ENCODE measurements around the gene RPS17. TPM values are rescaled to one million over a fixed set of nuclear protein-coding genes. Genes with fewer than 3 reads are reported as not detected.

The RPS17 gene
- total and polyA plus RNA-seq, 2 of the 4 experiments (the other 2 are of a cell fraction) = 2,617 to 4,201 TPM

DNA sequence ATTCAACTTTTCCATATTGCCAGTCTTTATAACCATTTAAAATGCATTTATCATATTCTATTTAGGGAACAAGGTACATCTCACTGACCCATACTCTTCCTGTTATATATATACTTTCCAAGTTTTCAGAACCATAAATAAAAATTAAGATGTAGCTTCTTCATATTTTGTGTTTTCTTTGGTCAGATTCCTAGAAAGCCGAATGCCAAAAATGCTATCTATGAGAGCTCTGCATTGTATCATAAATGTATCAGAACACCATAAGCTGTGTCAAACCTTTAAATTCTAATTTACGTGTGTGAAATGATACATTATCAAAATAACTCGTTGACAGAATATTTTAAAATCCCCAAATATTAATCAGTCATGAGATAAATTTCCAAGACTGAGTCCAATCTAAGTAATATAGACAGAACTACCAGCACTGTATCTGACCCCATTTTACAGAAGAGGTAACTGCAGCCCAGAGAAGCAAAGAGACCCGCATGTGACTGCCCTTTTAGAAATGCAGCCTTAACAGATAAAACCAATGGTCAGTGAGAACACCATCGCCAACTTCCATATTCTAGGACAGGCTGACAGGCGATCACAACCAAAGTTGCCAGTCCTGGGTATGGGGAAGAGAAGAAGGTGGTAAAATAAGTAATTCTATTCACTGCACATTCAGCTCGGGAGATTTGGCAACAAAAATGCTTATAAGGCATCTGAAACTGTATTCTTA is 16.2 kb upstream of the RPS17 start:
- no peak overlapping the region for H3K14ac ChIP-seq (replicated peaks; ENCODE audit: low read depth, low read length)
- H2BK120ac ChIP-seq (ENCODE audit: low read depth, low read length) = no peak overlapping the region
- ATAC-seq (ENCODE audit: low read depth) (no peak), DNase-seq (no peak)
- H3K4me2 ChIP-seq (ENCODE audit: low read depth, low read length) = no peak overlapping the region
- no peak overlapping the region for H2BK15ac ChIP-seq (ENCODE audit: low read depth, low read length)
- no peak overlapping the region for H3K4ac ChIP-seq (ENCODE audit: low read depth, low read length)
- H3K4me3 ChIP-seq (ENCODE audit: insufficient read depth, low read depth, low read length) = no peak overlapping the region
- in situ Hi-C loops (cut with MboI; ENCODE audit: low sequenced_read_pairs) = no loop called here
- no peaks in the 10 kb centered on the region for H4K20me1 ChIP-seq (ENCODE audit: insufficient read depth, low read length)
- H4K5ac ChIP-seq (ENCODE audit: low read depth, low read length) = no peak overlapping the region
- H3K23ac ChIP-seq (ENCODE audit: low read depth, low read length) = no peak overlapping the region
- no peak overlapping the region for H3K9ac ChIP-seq (ENCODE audit: low read depth, low read length)
- TF ChIP-seq MAZ (IDR thresholded peaks at IDR 0.05; ENCODE audit: borderline replicate concordance, low read depth, low read length) (no peak), RCOR1 (IDR thresholded peaks at IDR 0.05; ENCODE audit: insufficient replicate concordance, low read length) (no peak), FOS (IDR thresholded peaks at IDR 0.05; ENCODE audit: low read depth, low read length) (no peak), USF2 (IDR thresholded peaks at IDR 0.05; ENCODE audit: low read depth, low read length) (no peak), CEBPB (IDR thresholded peaks at IDR 0.05; ENCODE audit: low read depth, low read length) (no peak), SMC3 (IDR thresholded peaks at IDR 0.05; ENCODE audit: low read depth, low read length) (no peak), NFE2L2 (IDR thresholded peaks at IDR 0.05; ENCODE audit: low read depth, low read length) (no peak), BHLHE40 (IDR thresholded peaks at IDR 0.05; ENCODE audit: low read depth, low read length) (no peak), RFX5 (IDR thresholded peaks at IDR 0.05; ENCODE audit: low read depth, low read length) (no peak), MXI1 (IDR thresholded peaks at IDR 0.05; ENCODE audit: borderline replicate concordance, low read depth, low read length) (no peak), CTCF (conservative IDR thresholded peaks at IDR 0.05; ENCODE audit: low read depth, low read length) (no peak)
- TF ChIP-seq, protein P1, sequence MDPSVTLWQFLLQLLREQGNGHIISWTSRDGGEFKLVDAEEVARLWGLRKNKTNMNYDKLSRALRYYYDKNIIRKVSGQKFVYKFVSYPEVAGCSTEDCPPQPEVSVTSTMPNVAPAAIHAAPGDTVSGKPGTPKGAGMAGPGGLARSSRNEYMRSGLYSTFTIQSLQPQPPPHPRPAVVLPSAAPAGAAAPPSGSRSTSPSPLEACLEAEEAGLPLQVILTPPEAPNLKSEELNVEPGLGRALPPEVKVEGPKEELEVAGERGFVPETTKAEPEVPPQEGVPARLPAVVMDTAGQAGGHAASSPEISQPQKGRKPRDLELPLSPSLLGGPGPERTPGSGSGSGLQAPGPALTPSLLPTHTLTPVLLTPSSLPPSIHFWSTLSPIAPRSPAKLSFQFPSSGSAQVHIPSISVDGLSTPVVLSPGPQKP (IDR thresholded peaks at IDR 0.05; ENCODE audit: borderline replicate concordance, low read depth, low read length) = no peak
- H2BK5ac ChIP-seq (ENCODE audit: low read depth, low read length, poor library complexity, severe bottlenecking) = no peak overlapping the region
- H3K18ac ChIP-seq (ENCODE audit: low read depth, low read length) = no peak overlapping the region
- POLR2A ChIA-PET (ENCODE audit: unreplicated experiment) = no interaction called here
- H2AK9ac ChIP-seq (replicated peaks; ENCODE audit: low read depth, low read length, poor library complexity) = no peak overlapping the region
- dilution Hi-C loops (cut with HindIII; ENCODE audit: low sequenced_read_pairs, unreplicated experiment) = no loop called here
- H2AFZ ChIP-seq (replicated peaks; ENCODE audit: low read length, poor library complexity) = no peak overlapping the region
- intact Hi-C loops (cut with micrococcal nuclease) = no loop called here
- no peaks in the 10 kb centered on the region for H3K79me1 ChIP-seq (ENCODE audit: low read depth in 1 of 2, low read length in 2 of 2)
- H4K8ac ChIP-seq (ENCODE audit: low read depth in 2 of 2, low read length in 2 of 2) = no peak overlapping the region
- H4K91ac ChIP-seq (ENCODE audit: insufficient read depth, low read depth, low read length) = no peak overlapping the region
- no peaks in the 10 kb centered on the region; the same call in 1 of the 2 replicates for H3K9me1 ChIP-seq (ENCODE audit: insufficient read depth, low read length)
- CTCF ChIA-PET = interaction anchor here (1.1 kb wide), 1 partner anchor 15 kb away, joined by 3 read pairs; no protein-coding TSS in a partner anchor
- no CpG with 5 or more reads among the region's 7 CpGs for WGBS, 2 experiments (ENCODE audit: extremely low coverage in 2 of 2, insufficient read length in 1 of 2)
- H3K36me3 ChIP-seq (ENCODE audit: control insufficient read depth, insufficient read depth, low read length) = peaks cover 2% of the 10 kb centered on the region
- no peaks in the 10 kb centered on the region for H3K4me1 ChIP-seq (ENCODE audit: control insufficient read depth, insufficient read depth, low read length)
- no peaks in the 10 kb centered on the region for H3K9me3 ChIP-seq (ENCODE audit: control insufficient read depth, insufficient read depth, low read length)
- H2AK5ac ChIP-seq (ENCODE audit: low read depth, low read length) = no peak overlapping the region
- H2BK20ac ChIP-seq (ENCODE audit: low read depth, low read length) = no peak overlapping the region
- no peaks in the 10 kb centered on the region for H3K27me3 ChIP-seq (ENCODE audit: control insufficient read depth, insufficient read depth, low read length)
- BruUV-seq (replicated peaks) = no TSS peak
- no peak overlapping the region for H3K27ac ChIP-seq (ENCODE audit: insufficient read depth, low read length)
- no peak overlapping the region for H3K56ac ChIP-seq (ENCODE audit: extremely low read depth, insufficient read depth, low read length)

Measured in IMR-90 (cell line).